ENCODE data around the gene C4orf46.

DNA sequence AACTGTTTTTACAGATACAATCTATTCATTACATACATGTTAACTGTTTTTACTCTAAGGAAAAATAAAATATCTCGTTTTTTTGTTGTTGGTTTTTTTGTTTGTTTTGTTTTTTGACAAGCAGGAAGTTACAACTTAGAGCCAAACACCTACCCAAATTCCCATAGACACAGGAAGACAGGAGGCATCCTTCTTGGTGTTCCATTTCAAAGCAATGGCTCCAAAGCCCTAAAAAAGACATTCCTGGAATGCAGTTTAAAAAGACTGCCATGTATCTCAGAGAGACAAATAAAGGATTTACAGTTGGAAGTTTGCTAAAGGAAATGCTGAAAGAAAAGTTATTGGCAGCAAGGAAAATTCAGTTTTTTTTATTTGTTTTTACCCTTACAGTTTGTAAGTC, 17.1 kb upstream of the C4orf46 start:
- TF ChIP-seq RARB (CRISPR knock-in tag; IDR thresholded peaks at IDR 0.05) (no peak), SNAI2 (CRISPR knock-in tag; IDR thresholded peaks at IDR 0.05) (no peak)
- TF ChIP-seq, protein P1, sequence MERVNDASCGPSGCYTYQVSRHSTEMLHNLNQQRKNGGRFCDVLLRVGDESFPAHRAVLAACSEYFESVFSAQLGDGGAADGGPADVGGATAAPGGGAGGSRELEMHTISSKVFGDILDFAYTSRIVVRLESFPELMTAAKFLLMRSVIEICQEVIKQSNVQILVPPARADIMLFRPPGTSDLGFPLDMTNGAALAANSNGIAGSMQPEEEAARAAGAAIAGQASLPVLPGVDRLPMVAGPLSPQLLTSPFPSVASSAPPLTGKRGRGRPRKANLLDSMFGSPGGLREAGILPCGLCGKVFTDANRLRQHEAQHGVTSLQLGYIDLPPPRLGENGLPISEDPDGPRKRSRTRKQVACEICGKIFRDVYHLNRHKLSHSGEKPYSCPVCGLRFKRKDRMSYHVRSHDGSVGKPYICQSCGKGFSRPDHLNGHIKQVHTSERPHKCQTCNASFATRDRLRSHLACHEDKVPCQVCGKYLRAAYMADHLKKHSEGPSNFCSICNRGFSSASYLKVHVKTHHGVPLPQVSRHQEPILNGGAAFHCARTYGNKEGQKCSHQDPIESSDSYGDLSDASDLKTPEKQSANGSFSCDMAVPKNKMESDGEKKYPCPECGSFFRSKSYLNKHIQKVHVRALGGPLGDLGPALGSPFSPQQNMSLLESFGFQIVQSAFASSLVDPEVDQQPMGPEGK (CRISPR knock-in tag; IDR thresholded peaks at IDR 0.05; ENCODE audit: borderline replicate concordance) = no peak

Measured in SK-N-SH treated with all-trans-retinoic acid at 6 μM for 48 hours (cell line).